ENCODE results near the gene FMN1.

The FMN1 gene

GRCh38 chr15:33168444-33168843 lies 26.1 kb downstream of the FMN1 start:
- Histone ChIP-seq H3K36me3 (replicated peaks) (no peaks in the 10 kb centered on the region), H3K27ac (no peak overlapping the region), H3K27me3 (replicated peaks) (no peaks in the 10 kb centered on the region), H3K4me3 (ENCODE audit: low read depth, low read length) (no peak overlapping the region)
- DNase-seq, result no peak
- in situ Hi-C loops (cut with HindIII; ENCODE audit: low pct_ligation_motif_present, low sequenced_read_pairs), result no loop called here
- no peak for TF ChIP-seq CTCF (IDR thresholded peaks at IDR 0.05; ENCODE audit: low read depth, low read length, missing control alignments)

GRCh38 chr15:33163816-33164215 lies 30.7 kb downstream of the FMN1 start:
- TF ChIP-seq CTCF (IDR thresholded peaks at IDR 0.05; ENCODE audit: low read depth, low read length, missing control alignments), result no peak
- H3K27me3 ChIP-seq (replicated peaks), result no peaks in the 10 kb centered on the region
- H3K4me3 ChIP-seq (ENCODE audit: low read depth, low read length), result no peak overlapping the region
- H3K36me3 ChIP-seq (replicated peaks), result no peaks in the 10 kb centered on the region
- H3K27ac ChIP-seq, result no peak overlapping the region
- in situ Hi-C loops (cut with HindIII; ENCODE audit: low pct_ligation_motif_present, low sequenced_read_pairs), result no loop called here
- DNase-seq, result no peak

GRCh38 chr15:33161209-33161608 lies 33.3 kb downstream of the FMN1 start:
- Histone ChIP-seq H3K27ac (no peak overlapping the region), H3K36me3 (replicated peaks) (no peaks in the 10 kb centered on the region), H3K27me3 (replicated peaks) (no peaks in the 10 kb centered on the region), H3K4me3 (ENCODE audit: low read depth, low read length) (no peak overlapping the region)
- in situ Hi-C loops (cut with HindIII; ENCODE audit: low pct_ligation_motif_present, low sequenced_read_pairs), result no loop called here
- no peak for DNase-seq
- no peak for TF ChIP-seq CTCF (IDR thresholded peaks at IDR 0.05; ENCODE audit: low read depth, low read length, missing control alignments)

GRCh38 chr15:33160581-33161165 lies 33.8 kb downstream of the FMN1 start:
- Histone ChIP-seq H3K36me3 (replicated peaks) (no peaks in the 10 kb centered on the region), H3K27ac (no peak overlapping the region), H3K27me3 (replicated peaks) (no peaks in the 10 kb centered on the region), H3K4me3 (ENCODE audit: low read depth, low read length) (no peak overlapping the region)
- in situ Hi-C loops (cut with HindIII; ENCODE audit: low pct_ligation_motif_present, low sequenced_read_pairs), result no loop called here
- no peak for DNase-seq
- no peak for TF ChIP-seq CTCF (IDR thresholded peaks at IDR 0.05; ENCODE audit: low read depth, low read length, missing control alignments)

GRCh38 chr15:33159726-33160453 lies 34.6 kb downstream of the FMN1 start:
- peak; percentile 50 for TF ChIP-seq CTCF (IDR thresholded peaks at IDR 0.05; ENCODE audit: low read depth, low read length, missing control alignments)
- no peak overlapping the region for H3K4me3 ChIP-seq (ENCODE audit: low read depth, low read length)
- in situ Hi-C loops (cut with HindIII; ENCODE audit: low pct_ligation_motif_present, low sequenced_read_pairs), result no loop called here
- H3K27ac ChIP-seq, result no peak overlapping the region
- H3K36me3 ChIP-seq (replicated peaks), result no peaks in the 10 kb centered on the region
- no peak for DNase-seq
- no peaks in the 10 kb centered on the region for H3K27me3 ChIP-seq (replicated peaks)

All from brain microvascular endothelial cell (primary cell).